Cerebellar nuclear complex (tissue), 1 donor: Measurements from ENCODE around the gene RAPGEF5.
"Not testable (repeated sequence)": the region's sequence is repeated elsewhere in the genome, so short reads cannot be mapped to it uniquely, and the experiment has no call there.

Experiments used
- DNase-seq, 2 experiments: peaks; one replicate each; lab custom pipeline; 2025; lab: John Stamatoyannopoulos, UW

The RAPGEF5 gene

DNA sequence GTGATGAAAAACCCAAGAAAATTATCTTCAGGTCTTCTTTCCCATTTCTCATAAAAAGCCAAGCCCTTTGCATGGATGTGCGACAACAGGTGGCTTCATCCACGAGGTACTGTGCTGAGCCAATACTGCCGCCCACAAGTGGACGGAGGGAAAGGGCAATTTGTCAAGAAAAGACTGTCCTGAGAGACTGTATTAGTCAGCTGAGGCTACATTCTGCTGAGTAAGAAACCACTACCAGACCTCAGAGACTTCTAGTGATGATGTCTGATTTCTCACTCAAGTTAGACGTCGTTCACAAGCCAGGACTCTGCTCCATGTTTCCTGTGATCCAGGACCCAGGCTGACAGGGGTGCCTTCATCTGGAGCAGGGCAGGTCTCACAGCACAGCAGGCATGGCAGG lies 239.7 kb downstream of the RAPGEF5 start:
- no peak for DNase-seq

- no peak for DNase-seq
Measured at GRCh38 chr7:22116451-22117030, 240.4 kb downstream of the RAPGEF5 start.

DNA sequence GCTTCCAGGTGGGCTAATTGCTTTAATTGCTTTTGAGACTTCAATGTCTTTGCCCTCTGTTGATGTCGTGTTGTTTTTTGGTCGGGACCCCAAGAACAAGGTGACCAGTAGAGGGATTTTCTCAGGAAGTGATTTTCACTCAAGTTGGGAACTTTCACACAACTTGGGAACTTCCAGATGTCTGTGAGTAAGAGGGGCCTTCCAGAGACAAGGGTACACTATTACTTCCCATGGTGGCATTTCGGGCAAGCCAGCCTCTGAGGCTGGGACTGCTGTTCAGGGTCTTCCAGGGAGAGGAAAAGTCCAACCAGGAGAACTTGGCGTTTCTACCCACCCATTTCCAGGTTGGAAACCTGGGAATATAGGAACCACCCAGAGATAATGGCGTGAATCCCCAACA lies 241.3 kb downstream of the RAPGEF5 start:
- no peak for DNase-seq

- DNase-seq = no peak
Measured at GRCh38 chr7:22114440-22114981, 242.4 kb downstream of the RAPGEF5 start.

- DNase-seq = no peak
Measured at GRCh38 chr7:22113041-22113440, 243.9 kb downstream of the RAPGEF5 start.

- no peak for DNase-seq
Measured at GRCh38 chr7:22111661-22112060, 245.3 kb downstream of the RAPGEF5 start.

- no peak for DNase-seq
Measured at GRCh38 chr7:22110881-22111280, 246.1 kb downstream of the RAPGEF5 start.

DNA sequence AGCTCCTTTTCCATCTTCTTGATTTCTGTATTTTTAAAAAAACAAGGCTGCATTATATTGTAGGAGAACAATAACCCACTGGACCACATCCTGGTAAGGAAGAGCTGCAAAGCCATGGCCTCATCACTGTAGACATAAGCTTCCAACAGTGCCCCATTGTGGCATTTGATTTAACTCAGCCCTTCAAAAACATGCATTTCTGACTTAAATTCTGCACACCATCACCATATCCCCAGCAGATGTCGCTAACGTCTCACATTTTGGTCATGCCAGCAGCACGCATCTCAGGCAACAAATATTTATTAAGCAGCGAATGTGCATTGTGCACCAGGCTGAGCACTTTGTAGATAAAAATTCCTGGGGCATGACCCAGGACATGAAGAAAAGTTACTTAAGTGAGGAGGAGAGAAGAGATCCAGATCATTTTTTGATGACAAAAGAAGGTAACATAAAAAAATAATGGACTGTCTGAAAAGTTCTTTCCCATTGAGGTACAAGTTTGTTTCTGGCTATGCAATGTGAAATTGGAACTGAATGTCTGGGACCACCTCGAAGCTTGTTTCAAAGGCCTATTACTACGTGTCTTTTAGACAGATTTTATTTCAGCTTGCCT lies 246.6 kb downstream of the RAPGEF5 start:
- peak; percentile 12 to 71 for DNase-seq

DNA sequence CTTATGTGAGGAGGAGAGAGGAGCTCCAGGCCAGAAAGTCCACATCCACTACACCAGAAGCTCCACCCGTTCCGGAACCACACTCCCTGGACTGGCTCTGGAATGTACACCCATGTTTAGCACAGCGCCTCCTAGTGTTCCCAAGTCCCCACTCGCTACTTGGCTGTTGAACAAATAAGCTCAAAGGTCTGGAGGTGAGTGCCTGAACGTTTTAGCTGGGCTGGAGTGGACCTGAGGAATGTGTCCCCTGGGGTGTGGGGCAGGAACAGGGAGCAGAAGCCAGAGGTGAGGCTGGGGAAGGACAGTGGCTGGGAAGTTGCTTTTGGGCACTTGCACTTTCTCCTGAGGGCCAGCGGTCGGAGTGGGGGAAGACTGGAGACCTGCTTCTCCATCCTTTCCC lies 247.2 kb downstream of the RAPGEF5 start:
- no peak for DNase-seq

DNA sequence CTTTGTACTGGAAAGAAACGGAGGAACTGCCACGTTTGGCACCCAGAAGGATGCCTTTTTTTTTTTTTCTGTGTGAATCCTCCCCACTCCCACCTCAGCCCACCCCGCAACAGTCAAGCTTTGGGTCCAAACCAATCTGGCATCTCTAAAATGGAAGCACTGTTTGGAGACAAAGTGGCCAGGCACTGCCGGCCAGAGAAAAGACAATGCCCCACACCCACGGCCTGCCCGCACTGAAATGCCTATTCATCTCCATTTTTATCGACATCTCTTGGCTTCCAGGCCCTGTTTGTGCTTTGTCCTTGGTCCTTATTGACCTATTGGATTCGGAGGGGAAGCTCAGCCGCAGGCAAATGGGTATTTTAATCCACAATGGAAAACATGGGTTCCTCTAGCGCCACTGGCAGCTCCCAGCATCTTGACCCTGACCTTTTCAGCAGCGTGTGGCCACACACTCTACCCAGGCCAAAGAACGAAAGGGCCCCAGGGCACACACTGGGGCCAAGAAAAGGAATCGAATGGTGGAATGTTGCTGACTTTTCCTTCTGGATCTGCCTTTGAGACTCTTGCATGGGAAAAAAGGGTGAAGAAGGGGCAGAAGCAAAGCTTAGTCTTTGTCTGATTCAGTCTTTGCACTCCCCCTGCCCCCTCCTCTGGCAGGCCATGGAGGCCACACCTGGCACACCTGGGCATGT lies 248.7 kb downstream of the RAPGEF5 start:
- DNase-seq = no peak

- no peak for DNase-seq
Measured at GRCh38 chr7:22105550-22105949, 251.4 kb downstream of the RAPGEF5 start.

DNA sequence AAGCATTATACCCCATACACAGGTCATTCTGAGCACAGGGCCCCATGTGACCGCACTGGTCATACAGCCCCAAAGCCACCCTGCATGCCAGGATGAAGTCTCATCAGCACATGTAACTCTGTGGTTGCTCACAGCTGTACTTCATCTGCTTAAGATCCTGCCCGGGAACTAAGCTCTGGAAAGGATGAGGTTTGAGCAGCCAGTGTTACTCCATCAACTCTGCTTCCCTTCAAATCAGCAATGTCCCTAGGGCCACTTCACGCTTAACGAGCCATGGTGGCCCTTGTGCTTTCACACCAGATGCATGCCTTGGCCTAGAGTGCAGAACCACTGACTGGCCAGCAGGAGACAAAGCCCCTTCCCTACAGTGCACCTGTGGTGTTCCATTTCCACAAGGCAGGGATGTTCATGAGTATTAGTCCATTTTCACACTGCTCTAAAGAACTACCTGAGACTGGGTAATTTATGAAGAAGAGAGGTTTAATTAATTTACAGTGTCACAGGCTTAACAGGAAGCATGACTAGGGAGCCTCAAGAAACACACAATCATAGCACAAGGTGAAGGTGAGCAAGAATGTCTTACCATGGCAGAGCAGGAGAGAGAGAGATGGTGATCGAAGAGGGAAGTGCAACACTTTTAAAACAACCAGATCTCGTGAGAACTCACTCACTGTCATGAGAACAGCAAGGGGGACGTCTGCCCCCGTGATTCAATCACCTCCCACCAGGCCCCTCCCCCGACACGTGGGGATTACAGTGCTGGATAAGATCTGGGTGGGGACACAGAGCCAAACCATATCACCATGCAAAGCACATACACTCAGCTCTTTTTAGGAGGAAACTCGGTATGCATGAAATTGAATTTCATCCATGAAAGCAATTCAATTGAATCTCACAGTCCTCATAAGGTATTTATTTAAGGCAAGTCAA lies 262.3 kb downstream of the RAPGEF5 start:
- no peak for DNase-seq

GRCh38 chr7:22093936-22094335 lies 263.0 kb downstream of the RAPGEF5 start:
- DNase-seq = no peak

- no peak for DNase-seq
Measured at GRCh38 chr7:22093001-22093400, 264.0 kb downstream of the RAPGEF5 start.

- not testable (repeated sequence) for DNase-seq
Measured at GRCh38 chr7:22090958-22091525, 265.9 kb downstream of the RAPGEF5 start.

GRCh38 chr7:22090512-22090911 lies 266.4 kb downstream of the RAPGEF5 start:
- no peak for DNase-seq

DNA sequence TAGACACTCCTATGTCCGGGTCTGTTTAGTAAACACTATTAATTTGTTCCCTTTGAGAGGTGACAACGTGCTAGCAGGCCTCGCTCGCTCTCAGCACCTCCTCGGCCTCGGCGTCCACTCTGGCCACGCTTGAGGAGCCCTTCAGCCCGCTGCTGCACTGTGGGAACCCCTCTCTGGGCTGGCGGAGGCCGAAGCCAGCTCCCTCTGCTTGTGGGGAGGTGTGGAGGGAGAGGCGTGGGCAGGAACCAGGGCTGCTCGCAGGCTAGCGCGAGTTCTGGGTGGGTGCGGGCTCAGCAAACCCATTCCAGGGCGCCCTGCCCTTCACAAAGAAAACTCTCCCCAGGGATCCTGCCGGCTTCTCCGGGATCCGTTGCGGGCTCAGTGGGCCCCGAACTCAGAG lies 266.8 kb downstream of the RAPGEF5 start:
- no peak for DNase-seq

GRCh38 chr7:22088827-22089226 lies 268.1 kb downstream of the RAPGEF5 start:
- no peak for DNase-seq

DNA sequence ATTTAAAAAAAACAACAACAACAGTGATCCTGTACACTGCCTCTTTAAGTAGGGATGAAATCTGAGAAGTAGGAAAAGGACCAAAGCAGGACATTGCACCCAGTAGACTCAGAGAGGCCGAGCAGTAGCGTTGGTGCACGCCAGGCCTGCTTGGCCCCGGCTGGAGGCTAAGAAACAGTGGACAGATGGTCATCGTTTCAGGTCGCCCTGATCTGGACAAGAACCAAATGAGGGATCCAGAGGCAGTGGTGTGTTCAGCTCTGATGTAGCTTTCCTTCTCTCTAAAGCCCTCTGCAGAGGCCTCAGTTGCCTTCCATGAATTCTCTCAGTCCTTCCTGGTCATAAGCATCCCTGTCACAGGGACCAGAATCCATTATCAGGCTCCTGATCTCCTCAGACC lies 269.1 kb downstream of the RAPGEF5 start:
- DNase-seq = peak in 1 of 2 experiments; percentile 2

DNA sequence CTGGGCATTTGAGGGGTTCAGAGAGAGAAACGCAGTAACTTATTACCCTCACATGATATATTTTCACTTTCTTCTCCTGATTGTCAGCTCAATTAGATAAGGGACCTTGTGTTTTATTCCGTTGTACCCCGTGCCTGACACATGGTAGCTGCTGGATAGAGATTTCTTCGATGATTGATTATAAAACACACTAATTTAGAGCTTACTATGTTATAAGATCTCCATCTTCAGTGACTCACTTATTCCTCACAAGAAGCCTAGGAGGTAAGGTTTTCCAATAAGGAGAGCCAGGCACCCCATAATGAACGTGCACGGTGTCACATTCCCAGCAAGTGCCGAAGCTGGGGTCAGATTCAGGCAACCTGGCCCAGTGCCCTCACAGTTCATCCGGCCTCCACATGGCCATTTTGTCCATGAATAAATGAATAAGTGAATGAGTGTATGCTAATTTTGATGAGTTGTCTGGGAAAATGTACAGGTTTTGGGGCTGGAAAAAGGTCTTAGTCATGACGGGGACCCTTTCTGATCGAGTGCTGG lies 273.2 kb downstream of the RAPGEF5 start:
- DNase-seq = no peak

DNA sequence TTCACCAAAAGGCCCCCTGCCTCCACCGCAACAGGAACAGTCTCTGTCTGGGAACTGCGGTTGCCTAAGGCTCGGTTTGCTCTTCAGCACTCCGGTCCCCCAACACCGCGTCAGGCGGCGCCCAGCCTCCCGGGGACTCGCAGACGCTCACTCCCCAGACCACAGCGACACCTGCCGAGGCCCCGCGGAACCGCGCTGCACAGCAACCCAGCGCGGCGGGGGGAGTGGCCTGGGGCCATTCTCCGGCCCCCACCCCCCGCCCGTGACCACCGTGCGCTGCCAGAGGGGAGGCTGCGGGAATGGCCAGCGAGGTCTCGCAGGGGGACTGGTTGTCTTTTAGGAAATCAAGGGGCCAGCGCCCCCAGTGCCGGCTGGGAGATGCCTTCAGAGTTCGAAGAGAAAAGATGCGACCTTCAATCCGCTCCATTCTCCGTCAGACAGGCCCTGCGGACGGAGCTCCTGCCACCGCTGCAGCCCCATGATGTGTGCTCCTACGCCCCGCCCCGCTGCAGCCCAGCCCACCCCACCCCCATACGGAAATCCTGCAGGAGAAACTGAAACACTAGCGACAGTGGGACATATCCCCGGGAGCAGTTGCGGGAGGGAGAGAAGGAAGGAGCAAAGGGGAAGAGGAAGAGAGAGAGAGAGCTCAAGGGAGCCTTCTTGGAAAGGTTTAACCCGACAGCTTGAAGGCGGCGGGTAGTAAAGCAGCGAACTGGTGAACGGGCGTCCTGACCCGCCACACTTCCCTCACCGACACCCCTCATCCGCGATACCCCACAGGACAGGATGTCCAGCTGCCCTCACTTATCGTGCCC lies 273.9 kb downstream of the RAPGEF5 start:
- peak; percentile 26 to 27 for DNase-seq
